B cell (primary cell): ENCODE results near the gene MAGI2. TPM values are rescaled to one million over a fixed set of nuclear protein-coding genes. Genes with fewer than 3 reads are reported as not detected.

Experiments
- ATAC-seq: fragments of 200-7000 bp; cut with Tn5 transposase; one replicate; pipeline ENCODE4 v1.10.0; 2021; ENCODE audit warnings: low read depth, mild to moderate bottlenecking, moderate number of reproducible peaks, moderate library complexity
- CTCF ChIA-PET: fragments of 350-600 bp; sonication (Branson Sonifier 250); formaldehyde crosslinking; loops from one replicate; lab custom pipeline; 2021; ENCODE audit warnings: antibody characterized with exemption, inconsistent platforms; lab: Charles Lee
- POLR2A ChIA-PET: fragments of 350-600 bp; sonication (Branson Sonifier 250); formaldehyde crosslinking; loops from one replicate; lab custom pipeline; 2021; ENCODE audit warnings: antibody characterized with exemption; lab: Charles Lee
- DNase-seq: peaks from one replicate; pipeline ENCODE4 v3.0.0; 2013
- H2AFZ ChIP-seq: 2 replicates; pipeline ENCODE4 v1.6.1; 2012; ENCODE audit warnings: mild to moderate bottlenecking, low read depth, low read length; ENCODE audit not compliant: insufficient read depth, poor library complexity, severe bottlenecking
- H3K27ac ChIP-seq, 2 donors: 1 replicate in 1 of 2; 2 replicates in 1 of 2; pipeline ENCODE4 v1.5.1; 2012 to 2013; ENCODE audit warnings: low read length in 2 of 2, mild to moderate bottlenecking in 2 of 2, moderate library complexity in 1 of 2
- H3K27me3 ChIP-seq, 4 experiments: fragments of 200-600 bp in 1 of 4; sonication (generic) in 1 of 4; replicated peaks in 1 of 4; 1 replicate in 2 of 4; 2 replicates in 2 of 4; pipeline versions ENCODE4 v1.6.1 to v1.7.0; 2013 to 2016; ENCODE audit warnings: low read length in 3 of 4, mild to moderate bottlenecking in 2 of 4, mixed read lengths in 1 of 4, moderate library complexity in 1 of 4; ENCODE audit not compliant: insufficient read depth in 4 of 4, control insufficient read depth in 3 of 4; ENCODE audit errors: control extremely low read depth in 1 of 4
- H3K36me3 ChIP-seq, 2 experiments: replicated peaks in 1 of 2; 1 replicate in 1 of 2; 2 replicates in 1 of 2; pipeline versions ENCODE4 v1.6.1 to v1.7.1; 2013; ENCODE audit warnings: low read length in 1 of 2; ENCODE audit not compliant: insufficient read depth in 2 of 2, control insufficient read depth in 1 of 2; ENCODE audit errors: control extremely low read depth in 1 of 2, extremely low read depth in 1 of 2
- H3K4me1 ChIP-seq, 2 donors: fragments of 200-600 bp in 1 of 2; sonication (generic) in 1 of 2; 1 replicate in 1 of 2; 2 replicates in 1 of 2; pipeline versions ENCODE4 v1.5.1 to v1.6.1; 2013 to 2017; ENCODE audit warnings: low read length in 2 of 2; ENCODE audit not compliant: control insufficient read depth in 2 of 2, insufficient read depth in 2 of 2
- H3K4me2 ChIP-seq: replicated peaks from 2 replicates; pipeline ENCODE3; 2012; ENCODE audit warnings: mild to moderate bottlenecking, low read depth, low read length; ENCODE audit not compliant: poor library complexity, severe bottlenecking
- H3K4me3 ChIP-seq, 5 experiments: fragments of 200-600 bp in 1 of 5; sonication (generic) in 1 of 5; 1 replicate in 3 of 5; 2 replicates in 2 of 5; pipeline versions ENCODE4 v1.5.1 to v1.7.0; 2011 to 2016; ENCODE audit warnings: low read length in 4 of 5, mild to moderate bottlenecking in 4 of 5, low read depth in 2 of 5, control low read depth in 1 of 5, moderate library complexity in 1 of 5; ENCODE audit not compliant: insufficient read depth in 1 of 5; ENCODE audit errors: control extremely low read depth in 1 of 5, extremely low read depth in 1 of 5
- H3K79me2 ChIP-seq: fragments of 200-600 bp; sonication (generic); one replicate; pipeline ENCODE4 v1.6.0; 2016; ENCODE audit warnings: low read length; ENCODE audit not compliant: control insufficient read depth, insufficient read depth
- H3K9ac ChIP-seq: fragments of 200-600 bp; sonication (generic); 2 replicates; pipeline ENCODE4 v1.6.1; 2017; ENCODE audit warnings: mild to moderate bottlenecking, low read length, moderate library complexity
- H3K9me3 ChIP-seq, 3 donors: one replicate each; pipeline versions ENCODE4 v1.6.1 to v1.7.1; 2013; ENCODE audit warnings: low read length in 2 of 3; ENCODE audit not compliant: control insufficient read depth in 2 of 3, insufficient read depth in 1 of 3; ENCODE audit errors: control extremely low read depth in 1 of 3
- H4K20me1 ChIP-seq: 2 replicates; pipeline ENCODE4 v1.6.0; 2012; ENCODE audit warnings: mild to moderate bottlenecking, low read length; ENCODE audit not compliant: insufficient read depth, control insufficient read depth, poor library complexity, severe bottlenecking
- H3K27ac Mint-ChIP-seq: one replicate; pipeline ENCODE4 v1.8.0; 2021; ENCODE audit warnings: mixed read lengths
- H3K27me3 Mint-ChIP-seq: one replicate; pipeline ENCODE4 v1.8.0; 2021; ENCODE audit warnings: mixed read lengths
- H3K4me1 Mint-ChIP-seq: one replicate; pipeline ENCODE4 v1.8.0; 2021; ENCODE audit warnings: mixed read lengths
- H3K4me3 Mint-ChIP-seq: one replicate; pipeline ENCODE4 v1.8.0; 2021; ENCODE audit warnings: mixed read lengths
- H3K9me3 Mint-ChIP-seq: one replicate; pipeline ENCODE4 v1.8.0; 2022; ENCODE audit warnings: mixed read lengths; ENCODE audit not compliant: insufficient read depth
- EZH2 ChIP-seq: IDR thresholded peaks from 2 replicates; pipeline ENCODE4 v1.6.1; 2012; ENCODE audit warnings: borderline replicate concordance, low read depth, mild to moderate bottlenecking, moderate library complexity, low read length; ENCODE audit not compliant: insufficient read depth, poor library complexity, severe bottlenecking
- WGBS: methylation state at CpG from one replicate; pipeline ENCODE4 v1.1.5; 2013; ENCODE audit warnings: missing lambda C conversion rate; ENCODE audit not compliant: insufficient coverage; 5-methylcytosine and 5-hydroxymethylcytosine counted together
- intact Hi-C: fragments of 100-400 bp; cut with micrococcal nuclease; formaldehyde crosslinking; loops from one replicate; pipeline ENCODE4 v1.10.0; 2022
- polyA plus RNA-seq: library from polyadenylated mRNA; depleted of rRNA; stranded (reverse); fragments of >200 nt; gene quantifications from 2 replicates; pipeline ENCODE4 v1.2.3, GENCODE V29; 2012
- total RNA-seq, 2 donors: library from RNA; stranded (reverse); fragments of 120-200 nt in 1 of 2; gene quantifications; 1 replicate in 1 of 2; 2 replicates in 1 of 2; pipeline versions ENCODE4 v1.2.3 to v1.2.4, GENCODE V29; 2013 to 2022
- TF ChIP-seq, protein P1 (sequence below): fragments of 200-600 bp; IDR thresholded peaks from one replicate; pipeline ENCODE4 v1.8.0; 2022; ENCODE audit warnings: antibody characterized with exemption, mild to moderate bottlenecking

MAGI2 gene
- total and polyA plus RNA-seq, 2 donors (not counting 1 experiment from before 2014, with no cell fraction given) = 0.16 to 0.64 TPM

- no peak for ATAC-seq
- no peaks in the 10 kb centered on the region for H3K27me3 Mint-ChIP-seq
- no peak overlapping the region for H3K4me3 Mint-ChIP-seq
- Histone ChIP-seq H4K20me1 (no peaks in the 10 kb centered on the region), H3K36me3 (no peaks in the 10 kb centered on the region), H3K4me2 (no peak overlapping the region), H3K79me2 (no peaks in the 10 kb centered on the region), H3K9ac (no peak overlapping the region), H3K4me1 (no peaks in the 10 kb centered on the region), H3K9me3 (no peaks in the 10 kb centered on the region), H3K4me3 (no peak overlapping the region), H3K27ac (no peak overlapping the region), H2AFZ (no peak overlapping the region), H3K27me3 (no peaks in the 10 kb centered on the region)
- ChIA-PET CTCF (no interaction called here), POLR2A (no interaction called here)
- intact Hi-C loops = no loop called here
- TF ChIP-seq, protein P1, sequence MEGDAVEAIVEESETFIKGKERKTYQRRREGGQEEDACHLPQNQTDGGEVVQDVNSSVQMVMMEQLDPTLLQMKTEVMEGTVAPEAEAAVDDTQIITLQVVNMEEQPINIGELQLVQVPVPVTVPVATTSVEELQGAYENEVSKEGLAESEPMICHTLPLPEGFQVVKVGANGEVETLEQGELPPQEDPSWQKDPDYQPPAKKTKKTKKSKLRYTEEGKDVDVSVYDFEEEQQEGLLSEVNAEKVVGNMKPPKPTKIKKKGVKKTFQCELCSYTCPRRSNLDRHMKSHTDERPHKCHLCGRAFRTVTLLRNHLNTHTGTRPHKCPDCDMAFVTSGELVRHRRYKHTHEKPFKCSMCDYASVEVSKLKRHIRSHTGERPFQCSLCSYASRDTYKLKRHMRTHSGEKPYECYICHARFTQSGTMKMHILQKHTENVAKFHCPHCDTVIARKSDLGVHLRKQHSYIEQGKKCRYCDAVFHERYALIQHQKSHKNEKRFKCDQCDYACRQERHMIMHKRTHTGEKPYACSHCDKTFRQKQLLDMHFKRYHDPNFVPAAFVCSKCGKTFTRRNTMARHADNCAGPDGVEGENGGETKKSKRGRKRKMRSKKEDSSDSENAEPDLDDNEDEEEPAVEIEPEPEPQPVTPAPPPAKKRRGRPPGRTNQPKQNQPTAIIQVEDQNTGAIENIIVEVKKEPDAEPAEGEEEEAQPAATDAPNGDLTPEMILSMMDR = no peak
- no peak for TF ChIP-seq EZH2
- DNase-seq = no peak
- H3K27ac Mint-ChIP-seq = no peak overlapping the region
- H3K4me1 Mint-ChIP-seq = no peaks in the 10 kb centered on the region
- H3K9me3 Mint-ChIP-seq = no peaks in the 10 kb centered on the region
- WGBS = 88% methylated on average over 1 of the region's 1 CpG
Observed at GRCh38 chr7:78906735-78907134, 546.7 kb downstream of the MAGI2 start.

GRCh38 chr7:78905436-78905835 lies 548.0 kb downstream of the MAGI2 start:
- no peaks in the 10 kb centered on the region for H4K20me1 ChIP-seq
- no peaks in the 10 kb centered on the region for H3K36me3 ChIP-seq
- no peak for TF ChIP-seq EZH2
- TF ChIP-seq, protein P1 = no peak
- H3K4me1 ChIP-seq = no peaks in the 10 kb centered on the region
- ATAC-seq = no peak
- H3K79me2 ChIP-seq = no peaks in the 10 kb centered on the region
- Mint-ChIP-seq H3K4me3 (no peak overlapping the region), H3K9me3 (no peaks in the 10 kb centered on the region), H3K27ac (no peak overlapping the region), H3K4me1 (no peaks in the 10 kb centered on the region), H3K27me3 (no peaks in the 10 kb centered on the region)
- no peaks in the 10 kb centered on the region for H3K9me3 ChIP-seq
- no peak overlapping the region for H3K9ac ChIP-seq
- ChIA-PET CTCF (no interaction called here), POLR2A (no interaction called here)
- H3K27me3 ChIP-seq = no peaks in the 10 kb centered on the region
- intact Hi-C loops = no loop called here
- H3K4me2 ChIP-seq = no peak overlapping the region
- H3K4me3 ChIP-seq = no peak overlapping the region
- H2AFZ ChIP-seq = no peak overlapping the region
- no peak for DNase-seq
- no peak overlapping the region for H3K27ac ChIP-seq
